Loucy (cell line): ENCODE results near the gene ARHGDIA.
"Not testable (repeated sequence)": the region's sequence is repeated elsewhere in the genome, so short reads cannot be mapped to it uniquely, and the experiment has no call there.

Source experiments
- H2AFZ ChIP-seq: fragments of 200-600 bp; sonication (generic); 2 replicates; pipeline ENCODE4 v1.6.0; 2016; ENCODE audit warnings: antibody characterized with exemption, mild to moderate bottlenecking, low read length, moderate library complexity
- H3F3A ChIP-seq: fragments of 200-600 bp; 2 replicates; pipeline ENCODE4 v1.6.0; 2016; ENCODE audit warnings: antibody characterized with exemption, low read depth, mild to moderate bottlenecking
- H3K27me3 ChIP-seq: fragments of 200-600 bp; sonication (generic); 2 replicates; pipeline ENCODE4 v1.6.1; 2014; ENCODE audit warnings: low read length, mild to moderate bottlenecking; ENCODE audit not compliant: insufficient read depth, poor library complexity, severe bottlenecking
- H3K36me3 ChIP-seq: fragments of 200-600 bp; sonication (generic); 2 replicates; pipeline ENCODE4 v1.6.1; 2016; ENCODE audit warnings: low read length; ENCODE audit not compliant: insufficient read depth
- H3K4me1 ChIP-seq: fragments of 200-600 bp; sonication (generic); 2 replicates; pipeline ENCODE4 v1.5.1; 2014; ENCODE audit warnings: low read length, mild to moderate bottlenecking; ENCODE audit not compliant: insufficient read depth, poor library complexity, severe bottlenecking
- H3K4me2 ChIP-seq: fragments of 200-600 bp; sonication (generic); 2 replicates; pipeline ENCODE4 v1.6.0; 2014; ENCODE audit warnings: antibody characterized with exemption, low read length, low read depth, mild to moderate bottlenecking; ENCODE audit not compliant: poor library complexity, severe bottlenecking
- H3K4me3 ChIP-seq: fragments of 200-600 bp; sonication (generic); 2 replicates; pipeline ENCODE4 v1.5.1; 2014; ENCODE audit warnings: low read length, mild to moderate bottlenecking, mixed read lengths; ENCODE audit not compliant: poor library complexity, severe bottlenecking
- H3K79me2 ChIP-seq: fragments of 200-600 bp; sonication (generic); 2 replicates; pipeline ENCODE4 v1.6.1; 2014; ENCODE audit warnings: low read length; ENCODE audit not compliant: insufficient read depth
- H3K9ac ChIP-seq: fragments of 200-600 bp; sonication (generic); 2 replicates; pipeline ENCODE4 v1.6.0; 2014; ENCODE audit warnings: mild to moderate bottlenecking, low read depth, low read length, moderate library complexity; ENCODE audit not compliant: poor library complexity, severe bottlenecking
- H3K9me2 ChIP-seq: fragments of 200-600 bp; sonication (generic); replicated peaks from 2 replicates; pipeline ENCODE4 v1.6.1; 2016; ENCODE audit warnings: low read depth, low read length, mixed read lengths
- H3K9me3 ChIP-seq: fragments of 200-600 bp; sonication (generic); 2 replicates; pipeline ENCODE4 v1.6.1; 2014; ENCODE audit warnings: mild to moderate bottlenecking, antibody characterized with exemption, low read length, low read depth; ENCODE audit not compliant: insufficient read depth
- H4K20me1 ChIP-seq: fragments of 200-600 bp; sonication (generic); 2 replicates; pipeline ENCODE4 v1.6.0; 2014; ENCODE audit warnings: antibody characterized with exemption, low read length, mild to moderate bottlenecking; ENCODE audit not compliant: insufficient read depth, poor library complexity, severe bottlenecking
- EZH2phosphoT487 ChIP-seq: fragments of 200-600 bp; IDR thresholded peaks from 2 replicates; pipeline ENCODE4 v1.6.1; 2018; ENCODE audit warnings: antibody characterized with exemption, mild to moderate bottlenecking, moderate library complexity, borderline replicate concordance
- TF ChIP-seq, protein P1 (sequence below): fragments of 200-600 bp; sonication (generic); conservative IDR thresholded peaks from 2 replicates; pipeline ENCODE4 v1.5.1; 2014; ENCODE audit warnings: mild to moderate bottlenecking, antibody characterized with exemption, low read length

Gene ARHGDIA

DNA sequence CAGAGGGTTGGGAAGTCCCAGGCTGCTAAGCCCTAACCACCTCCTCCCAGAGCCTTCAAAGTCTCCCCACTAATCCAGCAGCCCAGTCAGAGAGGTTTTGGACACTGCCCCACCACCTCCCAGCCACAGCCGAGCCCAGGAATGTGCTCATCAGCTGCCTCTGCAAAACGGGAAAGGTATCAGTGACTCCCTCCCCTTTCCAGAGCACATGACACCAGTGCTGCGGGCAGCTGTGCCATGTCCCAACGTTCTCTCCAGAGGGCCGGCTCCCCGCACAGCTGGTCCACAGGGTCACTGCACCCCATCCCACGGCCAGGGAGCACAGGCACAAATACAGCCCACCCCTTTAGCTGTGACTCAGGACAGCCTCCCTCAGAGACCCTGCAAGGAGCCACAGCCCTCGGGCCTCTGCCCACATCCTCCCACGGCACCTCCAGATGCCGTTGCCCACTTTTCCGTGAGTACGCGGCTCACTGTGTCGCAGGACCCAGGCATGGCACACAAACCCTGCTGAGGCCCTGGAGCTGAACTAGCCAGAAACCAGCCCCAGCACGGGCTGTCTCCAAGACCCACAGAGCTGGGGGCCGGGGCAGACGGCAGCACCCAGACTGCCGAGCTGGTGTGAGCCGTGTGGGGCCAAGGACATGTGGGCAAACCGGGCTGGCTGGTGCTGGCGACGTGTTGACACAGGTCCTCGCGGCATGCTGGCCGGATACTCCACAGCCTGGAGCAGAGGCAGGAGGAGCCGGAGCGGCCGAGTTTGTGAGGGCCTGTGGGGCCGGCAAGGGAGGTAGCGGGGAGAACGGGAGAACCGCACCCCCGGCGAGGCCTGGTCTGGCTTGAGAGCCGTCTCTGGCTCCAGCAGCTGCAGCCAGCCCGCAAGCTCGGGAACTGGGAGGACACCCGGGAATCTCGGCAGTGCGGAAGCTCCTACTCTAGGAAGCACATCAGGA, 30.0 kb downstream of the ARHGDIA start:
- no peaks in the 10 kb centered on the region for H3K79me2 ChIP-seq
- H3K9me3 ChIP-seq, result no peaks in the 10 kb centered on the region
- H3K4me1 ChIP-seq, result no peaks in the 10 kb centered on the region
- no peak overlapping the region for H2AFZ ChIP-seq
- H3K27me3 ChIP-seq, result no peaks in the 10 kb centered on the region
- no peak overlapping the region for H3K4me3 ChIP-seq
- no peaks in the 10 kb centered on the region for H3F3A ChIP-seq
- TF ChIP-seq EZH2phosphoT487, result no peak
- TF ChIP-seq, protein P1, sequence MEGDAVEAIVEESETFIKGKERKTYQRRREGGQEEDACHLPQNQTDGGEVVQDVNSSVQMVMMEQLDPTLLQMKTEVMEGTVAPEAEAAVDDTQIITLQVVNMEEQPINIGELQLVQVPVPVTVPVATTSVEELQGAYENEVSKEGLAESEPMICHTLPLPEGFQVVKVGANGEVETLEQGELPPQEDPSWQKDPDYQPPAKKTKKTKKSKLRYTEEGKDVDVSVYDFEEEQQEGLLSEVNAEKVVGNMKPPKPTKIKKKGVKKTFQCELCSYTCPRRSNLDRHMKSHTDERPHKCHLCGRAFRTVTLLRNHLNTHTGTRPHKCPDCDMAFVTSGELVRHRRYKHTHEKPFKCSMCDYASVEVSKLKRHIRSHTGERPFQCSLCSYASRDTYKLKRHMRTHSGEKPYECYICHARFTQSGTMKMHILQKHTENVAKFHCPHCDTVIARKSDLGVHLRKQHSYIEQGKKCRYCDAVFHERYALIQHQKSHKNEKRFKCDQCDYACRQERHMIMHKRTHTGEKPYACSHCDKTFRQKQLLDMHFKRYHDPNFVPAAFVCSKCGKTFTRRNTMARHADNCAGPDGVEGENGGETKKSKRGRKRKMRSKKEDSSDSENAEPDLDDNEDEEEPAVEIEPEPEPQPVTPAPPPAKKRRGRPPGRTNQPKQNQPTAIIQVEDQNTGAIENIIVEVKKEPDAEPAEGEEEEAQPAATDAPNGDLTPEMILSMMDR, result no peak
- H4K20me1 ChIP-seq, result no peaks in the 10 kb centered on the region
- no peak overlapping the region for H3K4me2 ChIP-seq
- H3K36me3 ChIP-seq, result peaks cover 39% of the 10 kb centered on the region; the same call in 1 of the 2 replicates
- H3K9me2 ChIP-seq, result no peaks in the 10 kb centered on the region
- no peak overlapping the region for H3K9ac ChIP-seq

DNA sequence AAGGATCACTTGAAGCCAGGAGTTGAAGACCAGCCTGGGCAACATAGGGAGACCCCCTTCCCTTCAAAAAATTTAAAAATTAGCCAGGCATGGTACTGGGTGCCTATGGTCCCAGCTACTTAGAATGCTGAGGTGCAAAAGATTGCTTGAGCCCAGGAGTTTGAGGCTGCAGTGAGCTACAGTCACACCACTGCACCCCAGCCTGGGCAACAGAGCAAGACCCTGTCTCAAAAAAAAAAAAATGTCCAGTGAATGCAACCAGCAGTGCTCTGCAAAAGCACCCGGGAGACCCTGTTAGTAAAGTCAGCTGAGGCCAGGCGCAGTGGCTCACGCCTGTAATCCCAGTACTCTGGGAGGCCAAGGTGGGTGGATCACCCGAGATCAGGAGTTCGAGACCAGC, 31.1 kb downstream of the ARHGDIA start:
- not testable (repeated sequence) for H4K20me1 ChIP-seq, H3K9ac ChIP-seq, H3F3A ChIP-seq, H3K79me2 ChIP-seq, H2AFZ ChIP-seq, H3K4me3 ChIP-seq, H3K9me2 ChIP-seq, H3K4me2 ChIP-seq, H3K4me1 ChIP-seq, H3K9me3 ChIP-seq, H3K27me3 ChIP-seq
- H3K36me3 ChIP-seq, result peaks cover 28% of the 10 kb centered on the region; the same call in 1 of the 2 replicates

DNA sequence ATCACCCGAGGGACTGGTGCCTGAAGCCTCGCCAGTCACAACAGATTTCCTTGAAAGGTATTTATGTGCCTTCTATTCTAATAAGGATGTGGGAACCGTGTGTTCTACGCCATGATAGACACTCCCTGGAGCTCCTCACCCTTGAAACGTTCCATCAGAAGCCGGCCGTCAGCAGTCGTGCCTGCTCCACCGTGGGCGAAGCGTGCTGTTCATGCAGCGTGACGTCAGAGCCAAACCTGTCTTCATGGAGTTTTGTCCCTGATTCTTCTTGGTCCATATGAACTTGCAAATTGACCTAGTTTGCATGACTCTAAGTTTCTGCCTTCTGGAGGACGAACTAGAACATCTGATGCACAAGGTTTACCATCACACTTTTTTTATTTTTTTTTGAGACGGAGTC, 31.8 kb downstream of the ARHGDIA start:
- H3K4me3 ChIP-seq, result no peak overlapping the region
- H2AFZ ChIP-seq, result no peak overlapping the region
- no peak overlapping the region for H3K4me2 ChIP-seq
- H3K36me3 ChIP-seq, result peaks cover 21% of the 10 kb centered on the region; the same call in 1 of the 2 replicates
- TF ChIP-seq EZH2phosphoT487, result no peak
- TF ChIP-seq, protein P1, result no peak
- no peak overlapping the region for H3K9ac ChIP-seq
- no peaks in the 10 kb centered on the region for H3K27me3 ChIP-seq
- no peaks in the 10 kb centered on the region for H3K79me2 ChIP-seq
- H3K9me3 ChIP-seq, result no peaks in the 10 kb centered on the region
- no peaks in the 10 kb centered on the region for H3K9me2 ChIP-seq
- H3F3A ChIP-seq, result no peaks in the 10 kb centered on the region
- no peaks in the 10 kb centered on the region for H4K20me1 ChIP-seq
- H3K4me1 ChIP-seq, result no peaks in the 10 kb centered on the region
